ENCODE measurements around the gene CNR2. TPM values are rescaled to one million over a fixed set of nuclear protein-coding genes. Genes with fewer than 3 reads are reported as not detected.
"Not testable (repeated sequence)": the region's sequence is repeated elsewhere in the genome, so short reads cannot be mapped to it uniquely, and the experiment has no call there.

The CNR2 gene
- total and polyA plus RNA-seq, 12 donors = 0.06 to 0.09 (median 0.08) TPM; not detected in 9

- H3K27me3 ChIP-seq = no peaks in the 10 kb centered on the region
- DNase-seq = no peak
- WGBS, 4 donors = 61 to 72% (median 68%) methylated on average over 3 of the region's 3 CpGs
- no peak for TF ChIP-seq POLR2A (IDR thresholded peaks at IDR 0.05)
- TF ChIP-seq, protein P1, sequence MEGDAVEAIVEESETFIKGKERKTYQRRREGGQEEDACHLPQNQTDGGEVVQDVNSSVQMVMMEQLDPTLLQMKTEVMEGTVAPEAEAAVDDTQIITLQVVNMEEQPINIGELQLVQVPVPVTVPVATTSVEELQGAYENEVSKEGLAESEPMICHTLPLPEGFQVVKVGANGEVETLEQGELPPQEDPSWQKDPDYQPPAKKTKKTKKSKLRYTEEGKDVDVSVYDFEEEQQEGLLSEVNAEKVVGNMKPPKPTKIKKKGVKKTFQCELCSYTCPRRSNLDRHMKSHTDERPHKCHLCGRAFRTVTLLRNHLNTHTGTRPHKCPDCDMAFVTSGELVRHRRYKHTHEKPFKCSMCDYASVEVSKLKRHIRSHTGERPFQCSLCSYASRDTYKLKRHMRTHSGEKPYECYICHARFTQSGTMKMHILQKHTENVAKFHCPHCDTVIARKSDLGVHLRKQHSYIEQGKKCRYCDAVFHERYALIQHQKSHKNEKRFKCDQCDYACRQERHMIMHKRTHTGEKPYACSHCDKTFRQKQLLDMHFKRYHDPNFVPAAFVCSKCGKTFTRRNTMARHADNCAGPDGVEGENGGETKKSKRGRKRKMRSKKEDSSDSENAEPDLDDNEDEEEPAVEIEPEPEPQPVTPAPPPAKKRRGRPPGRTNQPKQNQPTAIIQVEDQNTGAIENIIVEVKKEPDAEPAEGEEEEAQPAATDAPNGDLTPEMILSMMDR (IDR thresholded peaks at IDR 0.05) = no peak
- H3K27ac ChIP-seq = no peak overlapping the region
- H3K4me3 ChIP-seq = no peak overlapping the region
- H3K36me3 ChIP-seq (replicated peaks in 1 of 2) = no peaks in the 10 kb centered on the region
- intact Hi-C loops (cut with DNase I) = no loop called here
- H3K4me1 ChIP-seq (replicated peaks in 1 of 2) = peaks cover 0 to 4% of the 10 kb centered on the region in 2 donors
- H3K9me3 ChIP-seq (replicated peaks in 1 of 3) = no peaks in the 10 kb centered on the region
Observed at GRCh38 chr1:23836037-23836436, 77.1 kb downstream of the CNR2 start.

DNA sequence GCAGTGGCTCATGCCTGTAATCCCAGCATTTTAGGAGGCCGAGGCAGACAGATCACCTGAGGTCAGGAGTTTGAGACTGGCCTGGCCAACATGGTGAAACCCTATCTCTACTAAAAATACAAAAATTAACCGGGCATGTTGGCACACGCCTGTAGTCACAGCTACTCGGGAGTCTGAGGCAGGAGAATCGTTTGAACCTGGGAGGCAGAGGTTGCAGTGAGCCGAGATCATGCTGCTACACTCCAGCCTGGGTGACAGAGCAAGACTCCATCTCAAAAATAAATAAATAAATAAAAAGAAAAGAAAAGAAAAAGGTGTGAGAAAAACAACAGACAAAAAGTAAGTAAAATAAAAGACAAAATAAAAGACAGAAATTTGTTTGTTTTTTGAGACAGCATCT lies 79.0 kb downstream of the CNR2 start:
- H3K36me3 ChIP-seq (replicated peaks in 1 of 2); DNase-seq; H3K4me3 ChIP-seq; H3K9me3 ChIP-seq (replicated peaks in 1 of 3); H3K4me1 ChIP-seq (replicated peaks in 1 of 2); intact Hi-C loops (cut with DNase I); H3K27ac ChIP-seq; H3K27me3 ChIP-seq: not testable (repeated sequence)
- WGBS, 4 donors = 73 to 83% (median 77%) methylated on average over 6 of the region's 6 CpGs

GRCh38 chr1:23827717-23828116 lies 85.4 kb downstream of the CNR2 start:
- Histone ChIP-seq H3K4me3 (no peak overlapping the region), H3K4me1 (replicated peaks in 1 of 2) (peaks cover 0 to 10% of the 10 kb centered on the region in 2 donors), H3K27ac (no peak overlapping the region), H3K27me3 (no peaks in the 10 kb centered on the region), H3K9me3 (replicated peaks in 1 of 3) (no peaks in the 10 kb centered on the region), H3K36me3 (replicated peaks in 1 of 2) (no peaks in the 10 kb centered on the region)
- no peak for DNase-seq
- no peak for TF ChIP-seq POLR2A (IDR thresholded peaks at IDR 0.05)
- TF ChIP-seq, protein P1 (IDR thresholded peaks at IDR 0.05) = no peak
- intact Hi-C loops (cut with DNase I) = no loop called here
- WGBS, 4 donors = 72 to 92% (median 85%) methylated on average over 1 of the region's 1 CpG

DNA sequence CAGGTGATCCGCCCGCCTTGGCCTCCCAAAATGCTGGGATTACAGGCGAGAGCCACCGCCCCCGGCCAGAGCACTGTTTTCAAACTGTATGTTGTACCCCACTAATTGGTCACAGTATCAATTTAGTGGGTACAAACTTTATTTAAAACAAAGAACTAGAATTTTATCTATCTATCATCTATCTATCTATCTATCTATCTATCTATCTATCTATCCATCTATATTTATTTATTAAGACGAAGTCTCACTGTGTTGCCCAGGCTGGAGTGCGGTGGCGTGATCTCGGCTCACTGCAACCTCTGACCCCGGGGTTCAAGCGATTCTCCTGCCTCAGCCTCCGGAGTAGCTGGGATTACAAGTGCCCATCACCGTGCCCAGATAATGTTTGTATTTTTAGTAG lies 86.6 kb downstream of the CNR2 start:
- intact Hi-C loops (cut with DNase I); H3K36me3 ChIP-seq (replicated peaks in 1 of 2); H3K4me3 ChIP-seq; H3K4me1 ChIP-seq (replicated peaks in 1 of 2); H3K27ac ChIP-seq; DNase-seq; H3K9me3 ChIP-seq (replicated peaks in 1 of 3); H3K27me3 ChIP-seq: not testable (repeated sequence)
- WGBS, 4 donors = 95 to 99% (median 97%) methylated on average over 13 of the region's 13 CpGs

DNA sequence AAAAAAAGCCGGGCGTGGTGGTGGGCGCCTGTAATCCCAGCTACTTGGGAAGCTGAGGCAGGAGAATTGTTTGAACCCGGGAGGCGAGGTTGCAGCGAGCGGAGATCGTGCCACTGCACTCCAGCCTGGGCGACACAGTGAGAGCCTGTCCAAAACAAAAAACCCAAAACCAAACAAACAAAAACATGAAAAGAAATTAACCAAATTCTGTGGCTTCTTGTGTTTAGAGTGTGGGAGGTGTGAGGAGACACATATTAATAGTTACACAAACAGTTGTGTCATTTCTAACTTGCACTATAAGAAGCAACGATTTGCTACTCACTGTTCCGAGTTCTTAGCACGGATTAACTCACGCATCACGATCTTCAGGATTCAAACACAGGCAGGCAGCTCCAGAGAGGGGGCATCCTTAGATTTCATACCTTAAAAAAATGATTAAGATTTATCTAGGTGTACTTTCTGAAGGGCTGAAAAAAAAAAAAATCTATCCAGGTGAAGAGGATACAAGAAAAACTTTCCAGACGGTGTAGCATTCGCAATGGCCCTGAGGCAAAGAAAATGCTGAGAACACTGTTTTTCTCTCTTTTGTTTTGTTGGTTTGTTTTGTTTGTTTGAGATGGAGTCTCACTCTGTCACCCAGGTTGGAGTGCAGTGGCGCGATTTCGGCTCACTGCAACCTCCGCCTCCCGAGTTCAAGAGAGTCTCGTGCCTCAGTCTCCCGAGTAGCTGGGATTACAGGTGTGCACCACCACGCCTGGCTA lies 87.2 kb downstream of the CNR2 start:
- TF ChIP-seq POLR2A (IDR thresholded peaks at IDR 0.05) = no peak
- TF ChIP-seq, protein P1 (IDR thresholded peaks at IDR 0.05) = no peak
- intact Hi-C loops (cut with DNase I) = no loop called here
- Histone ChIP-seq H3K4me3 (peak overlapping the region in 2 of 4 donors; percentile 89 to 92), H3K9me3 (replicated peaks in 1 of 3) (no peaks in the 10 kb centered on the region), H3K4me1 (replicated peaks in 1 of 2) (peaks cover 0 to 10% of the 10 kb centered on the region in 2 donors), H3K36me3 (replicated peaks in 1 of 2) (no peaks in the 10 kb centered on the region), H3K27me3 (no peaks in the 10 kb centered on the region), H3K27ac (peak overlapping the region in 2 of 5 donors; percentile 86 to 91)
- no peak for DNase-seq
- 61 to 65% (median 62%) methylated on average over 24 of the region's 24 CpGs for WGBS, 4 donors
